ENCODE data around the gene PFDN1. TPM values are rescaled to one million over a fixed set of nuclear protein-coding genes. Genes with fewer than 3 reads are reported as not detected.
A peak's percentile ranks its signal among the peaks of the same experiment; 100 is the strongest.

PFDN1 gene
- total RNA-seq, 1 experiment from 2014 or later: 71.9 TPM

DNA sequence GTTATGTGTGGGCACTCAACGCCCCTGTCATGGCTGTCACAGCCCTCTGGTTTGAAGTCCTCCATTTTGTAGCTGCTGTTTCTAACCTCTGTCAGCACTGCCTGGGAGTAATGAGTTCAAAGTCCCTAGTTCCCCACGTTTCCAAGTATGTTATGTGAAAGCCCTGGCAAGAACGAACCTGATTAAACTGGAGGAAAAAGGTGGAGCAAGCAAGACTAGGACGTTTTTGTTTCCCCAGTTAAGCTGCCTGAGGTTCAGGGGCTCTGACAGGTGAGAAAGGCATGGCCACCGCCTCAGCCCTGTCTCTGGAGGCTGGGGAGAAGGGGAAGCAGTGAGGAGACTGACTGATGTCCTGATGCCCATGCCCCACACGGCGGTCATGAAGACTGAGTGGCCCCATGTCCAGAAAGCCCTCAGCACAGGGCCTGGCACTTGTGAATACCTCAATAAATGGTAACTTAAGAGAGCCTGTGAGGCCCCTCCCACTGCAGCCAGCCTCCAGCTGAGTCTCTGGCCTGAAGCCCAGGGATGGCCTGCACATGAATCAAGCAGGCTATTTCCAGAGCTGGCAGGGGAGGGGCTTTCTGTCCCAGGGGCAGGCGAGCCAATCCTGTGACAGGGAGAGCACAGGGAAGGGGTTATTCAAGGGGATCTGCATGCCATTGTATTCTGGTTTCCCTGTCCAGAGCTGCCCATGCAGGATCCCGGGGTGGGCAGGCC lies 61.8 kb downstream of the PFDN1 start:
- Mint-ChIP-seq H3K9me3 (ENCODE audit: low read depth, unreplicated experiment) (no peaks in the 10 kb centered on the region), H3K27ac (ENCODE audit: unreplicated experiment) (no peak overlapping the region), H3K36me3 (ENCODE audit: insufficient read depth, unreplicated experiment) (peaks cover 55% of the 10 kb centered on the region), H3K4me3 (ENCODE audit: low read depth, unreplicated experiment) (no peak overlapping the region), H3K4me1 (ENCODE audit: low read depth, unreplicated experiment) (peaks cover 31% of the 10 kb centered on the region), H3K27me3 (ENCODE audit: unreplicated experiment) (no peaks in the 10 kb centered on the region)
- peak; percentile 77 for DNase-seq
- intact Hi-C loops (cut with micrococcal nuclease; ENCODE audit: unreplicated experiment): loop anchor here (1.0 kb wide), 1 partner anchor 116 kb away; no protein-coding TSS in a partner anchor
- CTCF ChIA-PET: interaction anchor here (0.5 to 8.5 kb wide), 6 partner anchors 10 to 118 kb away, joined by 3 to 169 read pairs (median 5); partner anchors contain the start of genes HBEGF and PFDN1
- no TSS peak for BruUV-seq (replicated peaks)
- TF ChIP-seq, protein P1, sequence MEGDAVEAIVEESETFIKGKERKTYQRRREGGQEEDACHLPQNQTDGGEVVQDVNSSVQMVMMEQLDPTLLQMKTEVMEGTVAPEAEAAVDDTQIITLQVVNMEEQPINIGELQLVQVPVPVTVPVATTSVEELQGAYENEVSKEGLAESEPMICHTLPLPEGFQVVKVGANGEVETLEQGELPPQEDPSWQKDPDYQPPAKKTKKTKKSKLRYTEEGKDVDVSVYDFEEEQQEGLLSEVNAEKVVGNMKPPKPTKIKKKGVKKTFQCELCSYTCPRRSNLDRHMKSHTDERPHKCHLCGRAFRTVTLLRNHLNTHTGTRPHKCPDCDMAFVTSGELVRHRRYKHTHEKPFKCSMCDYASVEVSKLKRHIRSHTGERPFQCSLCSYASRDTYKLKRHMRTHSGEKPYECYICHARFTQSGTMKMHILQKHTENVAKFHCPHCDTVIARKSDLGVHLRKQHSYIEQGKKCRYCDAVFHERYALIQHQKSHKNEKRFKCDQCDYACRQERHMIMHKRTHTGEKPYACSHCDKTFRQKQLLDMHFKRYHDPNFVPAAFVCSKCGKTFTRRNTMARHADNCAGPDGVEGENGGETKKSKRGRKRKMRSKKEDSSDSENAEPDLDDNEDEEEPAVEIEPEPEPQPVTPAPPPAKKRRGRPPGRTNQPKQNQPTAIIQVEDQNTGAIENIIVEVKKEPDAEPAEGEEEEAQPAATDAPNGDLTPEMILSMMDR (IDR thresholded peaks at IDR 0.05; ENCODE audit: unreplicated experiment): no peak

DNA sequence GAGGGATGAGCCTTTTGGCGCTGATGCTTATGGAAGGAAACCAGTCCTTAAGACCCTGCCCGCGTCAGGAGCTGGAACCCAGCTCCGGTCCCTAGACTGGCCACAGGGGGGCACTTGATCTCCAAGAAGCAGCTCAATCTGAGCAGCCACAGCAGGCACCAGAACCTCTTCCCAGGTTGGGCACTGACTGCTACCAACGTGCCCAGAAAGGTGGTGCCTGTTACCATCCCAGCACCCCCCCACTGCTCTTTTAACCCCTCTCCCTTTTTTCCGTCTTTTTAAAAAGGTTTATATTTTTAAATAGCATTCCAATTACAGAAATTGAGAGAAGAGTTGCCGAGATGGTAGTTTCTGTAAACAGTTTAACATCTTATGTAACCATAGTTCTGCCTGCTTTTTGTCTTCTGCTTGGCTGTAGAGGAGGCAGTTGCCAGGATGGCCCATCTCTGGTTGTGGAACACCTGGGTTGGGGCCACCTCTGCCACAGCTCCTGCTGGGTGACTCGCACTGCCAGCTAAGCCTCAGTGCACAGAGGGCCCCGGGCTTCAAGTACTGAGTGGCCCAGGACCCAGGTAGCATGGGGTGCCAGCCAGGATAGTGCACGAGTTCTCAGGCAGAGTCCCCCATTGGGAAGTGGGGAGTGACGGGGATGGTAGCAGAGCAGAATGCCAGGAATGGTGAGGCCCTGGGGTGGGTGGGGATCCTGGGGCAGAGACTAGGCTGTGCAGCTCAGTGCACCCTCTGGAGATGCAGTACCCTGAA lies 62.8 kb downstream of the PFDN1 start:
- H3K27ac Mint-ChIP-seq (ENCODE audit: unreplicated experiment): no peak overlapping the region
- peak; percentile 82 for DNase-seq
- CTCF ChIA-PET: interaction anchor here (0.6 to 8.5 kb wide), 19 partner anchors 11 to 261 kb away, joined by 3 to 169 read pairs (median 4); partner anchors contain the start of genes HBEGF, PFDN1 and SLC4A9
- H3K9me3 Mint-ChIP-seq (ENCODE audit: low read depth, unreplicated experiment): no peaks in the 10 kb centered on the region
- intact Hi-C loops (cut with micrococcal nuclease; ENCODE audit: unreplicated experiment): loop anchor here (1.0 kb wide), 1 partner anchor 117 kb away; no protein-coding TSS in a partner anchor
- TF ChIP-seq, protein P1 (IDR thresholded peaks at IDR 0.05; ENCODE audit: unreplicated experiment): peak; percentile 90
- peaks cover 28% of the 10 kb centered on the region for H3K4me1 Mint-ChIP-seq (ENCODE audit: low read depth, unreplicated experiment)
- BruUV-seq (replicated peaks): no TSS peak
- no peaks in the 10 kb centered on the region for H3K27me3 Mint-ChIP-seq (ENCODE audit: unreplicated experiment)
- H3K36me3 Mint-ChIP-seq (ENCODE audit: insufficient read depth, unreplicated experiment): peaks cover 45% of the 10 kb centered on the region
- no peak overlapping the region for H3K4me3 Mint-ChIP-seq (ENCODE audit: low read depth, unreplicated experiment)

DNA sequence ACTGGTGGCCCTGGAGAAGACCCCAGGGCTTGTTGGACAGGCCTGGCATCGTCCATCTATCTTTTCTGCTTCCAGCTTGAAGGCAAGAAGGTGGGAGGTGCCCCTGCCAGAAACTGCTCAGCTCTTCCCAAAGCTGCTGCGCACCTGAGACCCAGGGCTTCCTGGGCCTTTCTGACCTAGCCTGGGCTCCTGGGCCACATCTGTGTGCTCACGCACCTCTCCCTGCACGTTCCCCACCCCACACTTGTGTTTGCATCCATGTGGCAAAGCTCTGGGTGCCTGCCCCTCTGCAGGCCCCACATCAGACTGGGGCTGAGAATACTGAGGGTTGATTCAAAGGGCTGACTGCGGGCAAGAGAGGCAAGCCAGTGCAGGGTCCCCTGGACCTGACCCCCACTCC lies 63.4 kb downstream of the PFDN1 start:
- TF ChIP-seq, protein P1 (IDR thresholded peaks at IDR 0.05; ENCODE audit: unreplicated experiment): no peak
- H3K9me3 Mint-ChIP-seq (ENCODE audit: low read depth, unreplicated experiment): no peaks in the 10 kb centered on the region
- CTCF ChIA-PET: interaction anchor here (0.6 to 8.5 kb wide), 18 partner anchors 15 to 262 kb away, joined by 3 to 169 read pairs (median 4); partner anchors contain the start of genes HBEGF, PFDN1 and SLC4A9
- BruUV-seq (replicated peaks): no TSS peak
- no peak overlapping the region for H3K27ac Mint-ChIP-seq (ENCODE audit: unreplicated experiment)
- H3K4me1 Mint-ChIP-seq (ENCODE audit: low read depth, unreplicated experiment): peaks cover 21% of the 10 kb centered on the region
- DNase-seq: no peak
- H3K36me3 Mint-ChIP-seq (ENCODE audit: insufficient read depth, unreplicated experiment): peaks cover 38% of the 10 kb centered on the region
- no peak overlapping the region for H3K4me3 Mint-ChIP-seq (ENCODE audit: low read depth, unreplicated experiment)
- intact Hi-C loops (cut with micrococcal nuclease; ENCODE audit: unreplicated experiment): no loop called here
- H3K27me3 Mint-ChIP-seq (ENCODE audit: unreplicated experiment): no peaks in the 10 kb centered on the region

DNA sequence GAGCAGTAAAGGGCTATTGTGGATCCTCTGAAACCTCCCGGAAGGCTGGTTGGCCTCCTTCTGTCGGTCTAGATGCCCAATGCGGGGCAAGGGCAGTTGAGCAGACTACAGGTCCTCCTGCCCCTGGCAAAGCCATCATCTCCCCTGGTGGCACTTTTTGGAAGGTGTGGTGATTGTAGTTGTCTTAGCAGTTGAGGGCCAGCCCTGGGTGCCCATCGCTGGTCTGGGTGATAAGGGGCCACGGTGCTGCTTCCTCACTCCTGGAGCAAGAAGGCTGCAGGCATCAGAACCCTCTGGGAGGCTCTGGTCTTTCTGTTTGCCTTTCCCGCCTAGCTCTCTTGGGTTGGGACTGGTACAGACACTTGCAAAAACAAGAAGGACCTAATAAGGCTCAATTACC lies 64.1 kb downstream of the PFDN1 start:
- Mint-ChIP-seq H3K27me3 (ENCODE audit: unreplicated experiment) (no peaks in the 10 kb centered on the region), H3K9me3 (ENCODE audit: low read depth, unreplicated experiment) (no peaks in the 10 kb centered on the region), H3K4me3 (ENCODE audit: low read depth, unreplicated experiment) (no peak overlapping the region), H3K27ac (ENCODE audit: unreplicated experiment) (no peak overlapping the region), H3K36me3 (ENCODE audit: insufficient read depth, unreplicated experiment) (peaks cover 31% of the 10 kb centered on the region), H3K4me1 (ENCODE audit: low read depth, unreplicated experiment) (peaks cover 23% of the 10 kb centered on the region)
- intact Hi-C loops (cut with micrococcal nuclease; ENCODE audit: unreplicated experiment): no loop called here
- BruUV-seq (replicated peaks): no TSS peak
- CTCF ChIA-PET: interaction anchor here (1.0 to 8.5 kb wide), 2 partner anchors 108 to 124 kb away, joined by 4 to 169 read pairs; partner anchors contain the start of gene HBEGF
- no peak for DNase-seq
- TF ChIP-seq, protein P1 (IDR thresholded peaks at IDR 0.05; ENCODE audit: unreplicated experiment): no peak

Measured in Calu3 (cell line).